Muscle of leg (tissue), 11 donors: Measurements from ENCODE around the gene AADACL4. TPM values are rescaled to one million over a fixed set of nuclear protein-coding genes. Genes with fewer than 3 reads are reported as not detected.
"Not testable (repeated sequence)": the region's sequence is repeated elsewhere in the genome, so short reads cannot be mapped to it uniquely, and the experiment has no call there.

Source experiments
- DNase-seq: peaks from one replicate; pipeline ENCODE4 v3.0.0; 2013
- H3K27ac ChIP-seq: one replicate; pipeline ENCODE4 v1.5.1; 2013; ENCODE audit warnings: mild to moderate bottlenecking, low read length, control low read depth
- H3K27me3 ChIP-seq: one replicate; pipeline ENCODE4 v1.6.1; 2013; ENCODE audit warnings: low read length; ENCODE audit not compliant: control insufficient read depth, insufficient read depth
- H3K36me3 ChIP-seq: one replicate; pipeline ENCODE4 v1.6.1; 2013; ENCODE audit warnings: low read length; ENCODE audit not compliant: control insufficient read depth, insufficient read depth
- H3K4me1 ChIP-seq: one replicate; pipeline ENCODE4 v1.6.1; 2013; ENCODE audit warnings: low read length; ENCODE audit not compliant: control insufficient read depth, insufficient read depth
- H3K4me3 ChIP-seq: one replicate; pipeline ENCODE4 v1.5.1; 2013; ENCODE audit warnings: low read length, control low read depth
- H3K9me3 ChIP-seq: replicated peaks from 2 replicates; pipeline ENCODE4 v1.6.1; 2013; ENCODE audit warnings: low read depth, low read length; ENCODE audit not compliant: control insufficient read depth
- WGBS: methylation state at CpG from one replicate; pipeline ENCODE4 v1.1.5; 2013; ENCODE audit warnings: missing lambda C conversion rate; ENCODE audit not compliant: insufficient coverage; 5-methylcytosine and 5-hydroxymethylcytosine counted together
- polyA plus RNA-seq, 8 donors: library from polyadenylated mRNA; unstranded; fragments of 120-200 nt; gene quantifications; one replicate each; pipeline versions ENCODE4 v1.2.1 to v1.2.3, GENCODE V29; 2013; ENCODE audit warnings: inconsistent platforms in 1 of 8, low replicate concordance in 1 of 8; ENCODE audit not compliant: insufficient read length in 8 of 8, insufficient read depth in 1 of 8
- total RNA-seq: library from RNA; stranded (reverse); fragments of 120-200 nt; gene quantifications from one replicate; pipeline ENCODE4 v1.2.4, GENCODE V29; 2013

Gene AADACL4
- total and polyA plus RNA-seq, 9 donors = 0.04 to 0.12 TPM; not detected in 7

DNA sequence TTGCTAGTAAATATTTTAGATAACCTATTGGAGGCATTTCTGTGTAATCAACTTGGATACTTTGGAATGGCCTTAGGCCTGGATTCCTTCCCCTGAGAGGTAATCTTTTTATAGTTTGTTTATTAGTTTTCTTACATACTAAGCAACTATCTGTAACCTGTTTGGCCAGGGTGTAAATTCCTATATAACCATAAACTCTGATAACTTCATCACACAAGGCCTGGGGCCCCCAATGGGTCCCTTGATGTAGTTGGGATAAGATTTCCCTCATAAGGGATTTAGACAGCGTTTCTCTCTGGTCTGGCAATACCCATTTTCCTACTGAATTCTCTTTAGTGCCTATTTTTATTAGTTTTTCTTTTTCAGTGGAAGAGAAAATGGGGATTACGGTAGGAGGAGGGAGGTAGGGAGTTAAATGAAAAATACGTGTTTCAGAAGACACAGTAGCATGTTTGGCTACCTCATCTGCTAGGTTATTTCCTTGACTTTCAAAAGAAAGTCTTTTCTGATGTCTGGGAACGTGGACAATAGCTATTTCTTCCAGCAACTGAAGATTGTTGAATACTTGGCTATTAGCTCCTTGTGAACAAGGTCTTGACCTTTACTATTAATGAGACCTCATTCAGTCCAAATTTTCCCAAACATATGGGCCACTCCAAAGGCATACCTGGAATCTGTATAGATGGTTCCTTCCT lies 64.7 kb downstream of the AADACL4 start:
- H3K9me3 ChIP-seq = peaks cover 2% of the 10 kb centered on the region
- WGBS = 73% methylated on average over 2 of the region's 4 CpGs
- no peaks in the 10 kb centered on the region for H3K4me1 ChIP-seq
- H3K27me3 ChIP-seq = no peaks in the 10 kb centered on the region
- no peaks in the 10 kb centered on the region for H3K36me3 ChIP-seq
- no peak for DNase-seq
- no peak overlapping the region for H3K27ac ChIP-seq
- H3K4me3 ChIP-seq = no peak overlapping the region

DNA sequence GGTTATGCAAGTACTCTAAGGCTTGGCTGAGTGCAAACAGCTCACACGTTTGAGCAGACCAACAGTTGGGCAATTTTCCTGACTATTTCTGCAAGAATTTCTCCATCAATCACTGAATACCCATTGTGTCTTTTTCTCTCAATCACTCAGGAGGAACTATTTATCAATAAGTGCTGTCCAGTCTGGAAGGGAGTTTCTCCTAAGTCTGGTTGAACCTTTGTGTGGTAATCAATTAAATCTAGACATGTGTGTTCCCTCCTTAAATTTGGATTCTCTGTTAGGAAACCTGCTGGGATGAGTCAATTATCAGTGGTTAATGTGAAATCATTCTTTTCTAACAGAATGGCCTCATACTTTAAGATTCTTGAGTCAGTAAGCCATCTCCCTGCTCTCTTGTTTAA lies 65.2 kb downstream of the AADACL4 start:
- Histone ChIP-seq H3K4me1 (no peaks in the 10 kb centered on the region), H3K27ac (no peak overlapping the region), H3K27me3 (no peaks in the 10 kb centered on the region), H3K4me3 (no peak overlapping the region), H3K9me3 (no peaks in the 10 kb centered on the region), H3K36me3 (no peaks in the 10 kb centered on the region)
- no CpG with 5 or more reads among the region's 1 CpG for WGBS
- no peak for DNase-seq

DNA sequence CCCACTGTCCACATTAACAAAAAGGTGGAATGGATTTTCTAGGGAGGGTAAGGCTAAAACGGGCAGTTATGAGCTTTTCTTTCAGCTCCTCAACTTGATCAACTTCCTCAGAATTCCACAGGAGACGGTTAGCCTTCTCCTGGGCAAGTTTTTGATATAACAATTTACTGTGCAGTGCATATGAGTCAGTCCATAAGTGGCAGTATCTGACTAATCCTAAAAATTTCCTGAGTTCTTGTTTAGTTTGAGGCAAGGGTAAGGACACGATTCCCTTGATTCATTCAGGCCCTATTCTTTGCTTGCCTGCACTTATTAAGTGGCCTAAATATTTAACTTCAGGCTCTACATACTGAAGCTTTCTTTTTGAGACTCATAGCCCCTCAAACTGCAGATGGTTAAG lies 65.8 kb downstream of the AADACL4 start:
- WGBS = no CpG with 5 or more reads among the region's 3 CpGs
- H3K9me3 ChIP-seq = no peaks in the 10 kb centered on the region
- no peaks in the 10 kb centered on the region for H3K27me3 ChIP-seq
- no peak for DNase-seq
- H3K4me3 ChIP-seq = no peak overlapping the region
- no peaks in the 10 kb centered on the region for H3K36me3 ChIP-seq
- no peaks in the 10 kb centered on the region for H3K4me1 ChIP-seq
- no peak overlapping the region for H3K27ac ChIP-seq

DNA sequence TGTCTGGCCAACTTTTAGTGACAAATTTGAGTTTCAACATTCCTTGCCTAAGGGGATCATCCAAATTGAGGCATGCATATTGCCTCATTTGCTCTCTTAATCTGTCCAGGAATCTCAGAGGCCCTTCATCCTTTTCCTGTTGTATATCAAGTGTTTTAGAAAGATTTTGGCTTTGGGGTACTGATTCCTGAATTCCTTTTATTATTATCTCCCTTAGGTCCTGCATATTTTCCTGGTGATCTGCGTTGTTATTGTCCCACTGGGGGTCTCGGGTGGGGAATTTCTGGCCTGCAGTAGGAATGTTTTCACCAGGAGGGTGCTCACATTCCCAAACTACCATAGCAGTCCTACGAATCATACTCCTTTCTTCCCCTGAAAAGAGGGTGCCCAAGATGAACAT lies 67.7 kb downstream of the AADACL4 start:
- no CpG with 5 or more reads among the region's 3 CpGs for WGBS
- H3K36me3 ChIP-seq = no peaks in the 10 kb centered on the region
- no peak overlapping the region for H3K27ac ChIP-seq
- no peaks in the 10 kb centered on the region for H3K27me3 ChIP-seq
- H3K9me3 ChIP-seq = no peaks in the 10 kb centered on the region
- no peaks in the 10 kb centered on the region for H3K4me1 ChIP-seq
- H3K4me3 ChIP-seq = no peak overlapping the region
- DNase-seq = no peak

DNA sequence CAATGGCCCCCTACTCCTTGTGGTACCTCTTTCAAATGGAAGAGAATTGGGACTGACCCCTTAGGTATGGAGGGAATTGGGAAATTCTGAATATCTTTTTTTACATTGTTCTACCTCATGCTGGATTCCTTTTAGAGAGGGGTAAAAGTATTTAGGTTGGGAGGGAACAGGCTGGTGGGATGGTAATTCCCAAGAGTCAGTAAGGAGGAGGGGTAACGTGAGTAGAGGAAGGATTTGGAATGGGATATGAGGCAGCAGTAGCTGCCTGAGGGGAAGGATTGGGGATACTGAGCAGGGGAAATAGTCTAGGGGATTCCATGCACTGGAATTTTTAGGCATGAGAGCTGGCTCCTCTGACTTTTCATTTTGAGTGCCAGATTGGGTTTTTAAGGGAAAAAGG lies 68.2 kb downstream of the AADACL4 start:
- no peak for DNase-seq
- WGBS = 10% methylated on average over 1 of the region's 1 CpG

DNA sequence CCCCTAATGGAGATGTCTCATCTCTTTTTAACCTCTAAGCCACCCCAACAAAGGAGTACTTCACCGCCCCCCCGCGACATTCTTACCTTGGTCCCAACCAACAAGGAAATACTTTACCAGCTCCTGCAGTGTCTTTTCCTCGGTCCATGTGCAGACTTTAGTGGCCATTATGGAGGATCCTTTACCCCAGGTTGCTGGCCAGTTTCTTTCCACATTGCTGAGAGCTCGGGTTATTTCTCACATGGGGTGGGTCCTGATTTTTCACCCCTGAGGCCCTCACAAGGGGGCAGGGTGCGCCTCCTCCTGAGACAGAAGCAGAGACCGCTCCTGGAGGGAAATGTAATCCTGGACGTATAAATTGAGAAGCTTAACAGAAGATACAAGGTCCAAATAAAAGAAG lies 69.0 kb downstream of the AADACL4 start:
- Histone ChIP-seq H3K4me3 (no peak overlapping the region), H3K27ac (no peak overlapping the region), H3K9me3 (no peaks in the 10 kb centered on the region), H3K4me1 (no peaks in the 10 kb centered on the region), H3K36me3 (no peaks in the 10 kb centered on the region), H3K27me3 (no peaks in the 10 kb centered on the region)
- no peak for DNase-seq
- 87% methylated on average over 8 of the region's 8 CpGs for WGBS

More for the DNA sequence above, 68.2 kb downstream of the AADACL4 start:
- Histone ChIP-seq H3K9me3 (no peaks in the 10 kb centered on the region), H3K4me3 (no peak overlapping the region), H3K36me3 (no peaks in the 10 kb centered on the region), H3K4me1 (no peaks in the 10 kb centered on the region), H3K27me3 (no peaks in the 10 kb centered on the region), H3K27ac (no peak overlapping the region)

DNA sequence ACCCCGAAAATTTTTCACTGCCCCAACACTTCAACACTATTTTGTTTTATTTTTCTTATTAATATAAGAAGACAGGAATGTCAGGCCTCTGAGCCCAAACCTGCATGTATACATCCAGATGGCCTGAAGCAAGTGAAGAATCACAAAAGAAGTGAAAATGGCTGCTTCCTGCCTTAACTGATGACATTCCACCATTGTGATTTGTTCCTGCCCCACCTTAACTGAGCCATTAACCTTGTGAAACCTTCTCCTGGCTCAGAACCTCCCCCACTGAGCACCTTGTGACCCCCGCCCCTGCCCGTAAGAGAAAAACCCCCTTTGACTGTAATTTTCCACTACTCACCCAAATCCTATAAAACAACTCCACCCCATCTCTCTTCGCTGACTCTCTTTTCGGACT lies 69.8 kb downstream of the AADACL4 start:
- 78% methylated on average over 4 of the region's 5 CpGs for WGBS
- not testable (repeated sequence) for H3K36me3 ChIP-seq, H3K27me3 ChIP-seq, H3K27ac ChIP-seq, H3K9me3 ChIP-seq, H3K4me1 ChIP-seq, H3K4me3 ChIP-seq, DNase-seq

DNA sequence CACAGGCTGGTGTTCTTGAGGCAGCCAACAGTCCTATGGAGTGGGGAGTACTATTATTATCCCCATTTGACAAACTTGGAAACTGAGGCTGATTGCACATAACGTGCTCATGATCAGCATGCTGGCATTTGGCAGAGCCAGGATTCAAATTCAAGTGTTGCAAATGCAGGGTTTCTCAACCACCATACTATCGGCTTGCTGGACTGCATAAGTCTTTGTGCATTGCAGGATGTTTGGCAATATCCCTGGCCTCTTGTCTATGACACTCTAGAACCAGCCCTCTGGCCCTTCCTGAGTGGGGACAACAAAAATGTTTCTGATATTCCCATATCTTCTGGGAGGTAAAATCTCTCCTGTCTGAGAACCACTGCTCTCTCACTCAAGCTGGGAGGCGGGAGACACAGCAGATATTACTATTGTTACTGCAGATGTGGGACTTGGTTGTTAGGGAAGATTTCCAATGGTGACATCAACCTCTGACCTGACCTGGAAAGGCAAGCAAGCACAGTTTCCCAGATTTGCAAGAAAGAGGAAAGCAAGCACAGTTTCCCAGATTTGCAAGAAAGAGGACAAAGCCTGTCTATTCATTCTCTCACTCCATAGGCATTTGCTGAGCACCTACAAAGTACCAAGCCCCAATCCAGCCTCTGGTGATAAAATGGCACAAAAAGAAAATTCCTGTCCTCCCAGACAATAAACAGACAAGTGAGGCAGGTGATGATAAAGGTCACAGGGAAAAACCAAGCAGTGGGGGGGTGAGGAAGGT lies 71.0 kb downstream of the AADACL4 start:
- Histone ChIP-seq H3K9me3 (no peaks in the 10 kb centered on the region), H3K4me1 (no peaks in the 10 kb centered on the region), H3K27me3 (no peaks in the 10 kb centered on the region), H3K4me3 (no peak overlapping the region), H3K36me3 (no peaks in the 10 kb centered on the region), H3K27ac (no peak overlapping the region)
- no peak for DNase-seq
- WGBS = 78% methylated on average over 1 of the region's 3 CpGs

DNA sequence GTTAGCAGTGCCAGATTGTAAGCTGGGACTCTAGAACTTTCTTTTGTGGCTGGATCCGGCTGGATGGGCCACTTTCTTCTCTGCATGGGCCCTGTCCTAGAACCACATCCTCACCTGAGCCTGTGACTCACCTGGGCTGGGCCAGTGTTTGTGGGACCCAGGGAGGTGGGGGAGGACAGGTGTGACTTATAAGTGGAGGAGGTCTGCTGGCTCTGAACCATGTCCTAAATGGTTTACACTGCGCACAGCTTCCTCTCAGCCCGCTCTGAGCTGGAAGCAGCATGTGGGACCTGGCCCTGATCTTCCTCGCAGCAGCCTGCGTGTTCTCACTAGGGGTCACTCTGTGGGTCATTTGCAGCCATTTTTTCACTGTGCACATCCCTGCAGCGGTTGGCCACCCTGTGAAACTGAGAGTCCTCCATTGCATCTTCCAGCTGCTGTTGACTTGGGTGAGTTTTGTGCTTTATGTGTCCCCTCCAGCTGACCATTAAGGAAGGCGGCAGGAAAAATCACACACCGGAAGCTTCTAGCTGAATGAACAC lies 72.1 kb downstream of the AADACL4 start, which contains the start of gene AADACL3:
Gene AADACL3, plus strand, starts transcription at position 215 of the 542 bp plus-strand sequence. Its CDS starts 67 bp downstream, at position 282.
- H3K4me1 ChIP-seq = no peaks in the 10 kb centered on the region
- H3K36me3 ChIP-seq = no peaks in the 10 kb centered on the region
- WGBS = 85% methylated on average over 8 of the region's 8 CpGs
- no peak within 1 kb of the TSS for H3K27ac ChIP-seq
- H3K4me3 ChIP-seq = no peak within 1 kb of the TSS
- no peaks in the 10 kb centered on the region for H3K9me3 ChIP-seq
- no peak for DNase-seq
- H3K27me3 ChIP-seq = no peaks in the 10 kb centered on the region
